Sigmoid colon (tissue), 4 donors: ENCODE measurements around the gene FRY.

Source experiments
- CTCF ChIP-seq, 4 experiments: fragments of 450-650 bp in 3 of 4; fragments of 200-600 bp in 1 of 4; IDR thresholded peaks; one replicate each; pipeline ENCODE4 v1.5.1; 2016 to 2019; ENCODE audit warnings: antibody characterized with exemption in 4 of 4, mild to moderate bottlenecking in 3 of 4, moderate library complexity in 2 of 4
- EP300 ChIP-seq, 4 donors: sonication (generic); formaldehyde crosslinking; IDR thresholded peaks; one replicate each; pipeline ENCODE4 v1.6.1; 2017; ENCODE audit warnings: antibody characterized with exemption in 4 of 4
- POLR2A ChIP-seq, 2 donors: fragments of 450-650 bp; IDR thresholded peaks; one replicate each; pipeline ENCODE4 v1.6.1; 2016; ENCODE audit warnings: antibody characterized with exemption in 2 of 2, mild to moderate bottlenecking in 2 of 2, moderate library complexity in 2 of 2
- POLR2AphosphoS5 ChIP-seq, 4 donors: sonication (generic); formaldehyde crosslinking; IDR thresholded peaks; one replicate each; pipeline ENCODE4 v1.6.1; 2017; ENCODE audit warnings: antibody characterized with exemption in 4 of 4

GRCh38 chr13:32202268-32202667 is 170.7 kb downstream of the FRY start:
- TF ChIP-seq CTCF (IDR thresholded peaks at IDR 0.05) (no peak), EP300 (IDR thresholded peaks at IDR 0.05) (no peak), POLR2AphosphoS5 (IDR thresholded peaks at IDR 0.05) (no peak), POLR2A (IDR thresholded peaks at IDR 0.05) (no peak)
